ENCODE data around the gene SLC39A5. TPM values are rescaled to one million over a fixed set of nuclear protein-coding genes. Genes with fewer than 3 reads are reported as not detected.

SLC39A5 gene
- polyA plus RNA-seq, 3 donors, result 0.21 to 0.25 TPM; not detected in 1

DNA sequence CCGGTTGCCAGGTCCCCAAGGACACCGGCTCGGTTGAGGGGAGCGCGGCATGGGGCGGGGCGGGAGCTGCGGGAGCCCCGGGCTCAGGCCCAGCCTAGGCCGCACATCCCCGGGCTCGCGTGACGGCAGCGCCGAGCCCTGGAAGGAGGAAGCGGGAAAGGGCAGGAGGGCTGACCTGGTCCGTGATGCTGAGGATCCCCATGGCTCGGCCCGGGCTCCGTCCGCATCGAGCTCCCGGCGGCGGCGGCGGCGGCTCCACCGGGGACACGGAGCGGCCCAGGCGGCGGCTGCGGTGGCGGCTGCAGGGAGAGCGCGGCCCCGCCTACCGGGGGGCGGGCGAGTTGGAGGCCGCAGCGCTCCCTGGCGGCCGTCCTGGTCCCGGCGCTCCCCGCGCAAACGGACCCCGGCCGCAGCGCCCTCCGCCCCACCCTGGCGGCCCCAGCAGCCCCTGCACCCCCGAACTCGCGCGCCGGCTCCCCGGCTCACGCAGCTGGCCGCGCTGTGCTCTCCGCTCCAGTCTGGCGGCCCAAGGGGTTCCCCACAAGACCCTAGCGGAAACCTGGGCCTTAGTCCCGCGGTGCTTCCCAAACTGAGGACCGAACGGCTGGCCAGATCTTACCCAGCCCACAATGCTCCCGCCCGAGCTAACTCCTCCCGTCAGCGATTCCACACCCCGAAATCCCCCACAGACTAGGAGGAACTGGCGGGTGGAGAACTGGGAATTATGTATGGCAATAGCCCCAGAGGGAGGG lies 28.4 kb downstream of the SLC39A5 start, which contains the start of gene ANKRD52:
ANKRD52 (minus strand) TSS at position 317 of the 752 bp plus-strand sequence; CDS start at position 202, 115 bp downstream.
- Mint-ChIP-seq H3K4me1 (peaks cover 18% of the 10 kb centered on the region), H3K27me3 (ENCODE audit: low read depth in 3 of 3) (peaks cover 0 to 2% (median 0%) of the 10 kb centered on the region in 3 donors), H3K9me3 (no peaks in the 10 kb centered on the region), H3K4me3 (peak within 1 kb of the TSS; percentile 92 to 96), H3K27ac (peak within 1 kb of the TSS; percentile 63 to 90 (median 87)), H3K36me3 (peaks cover 27 to 32% of the 10 kb centered on the region in 2 donors)
- under 1% methylated on average over 70 of the region's 78 CpGs for whole genome bisulfite sequencing (ENCODE audit: insufficient coverage)
- H3K27me3 ChIP-seq (ENCODE audit: control insufficient read depth in 2 of 2, insufficient read depth in 2 of 2, low read length in 2 of 2), result no peaks in the 10 kb centered on the region
- H3K4me2 ChIP-seq (replicated peaks; ENCODE audit: extremely low read depth, low read length, poor library complexity, severe bottlenecking), result peak within 1 kb of the TSS; percentile 98
- H3K36me3 ChIP-seq (replicated peaks in 1 of 2; ENCODE audit: control insufficient read depth in 1 of 2, insufficient read depth in 2 of 2, low read length in 2 of 2), result peaks cover 26 to 37% of the 10 kb centered on the region in 2 donors
- peaks cover 17 to 18% of the 10 kb centered on the region in 2 donors for H3K4me1 ChIP-seq (ENCODE audit: control insufficient read depth in 1 of 2, insufficient read depth in 2 of 2, low read length in 2 of 2)
- peak; percentile 65 to 76 (median 73) for DNase-seq
- peak within 1 kb of the TSS in 1 of 2 donors; percentile 69 for H3K27ac ChIP-seq (ENCODE audit: low read depth in 1 of 2, low read length in 2 of 2)
- peak within 1 kb of the TSS; percentile 84 for H3K9ac ChIP-seq (ENCODE audit: insufficient read depth, low read length, poor library complexity, severe bottlenecking)
- no peaks in the 10 kb centered on the region for H3K9me3 ChIP-seq (replicated peaks in 1 of 2; ENCODE audit: control insufficient read depth in 1 of 2, insufficient read depth in 1 of 2, low read length in 2 of 2)
- peaks cover 14% of the 10 kb centered on the region for H4K20me1 ChIP-seq (ENCODE audit: insufficient read depth, low read length)
- TF ChIP-seq, protein P1, sequence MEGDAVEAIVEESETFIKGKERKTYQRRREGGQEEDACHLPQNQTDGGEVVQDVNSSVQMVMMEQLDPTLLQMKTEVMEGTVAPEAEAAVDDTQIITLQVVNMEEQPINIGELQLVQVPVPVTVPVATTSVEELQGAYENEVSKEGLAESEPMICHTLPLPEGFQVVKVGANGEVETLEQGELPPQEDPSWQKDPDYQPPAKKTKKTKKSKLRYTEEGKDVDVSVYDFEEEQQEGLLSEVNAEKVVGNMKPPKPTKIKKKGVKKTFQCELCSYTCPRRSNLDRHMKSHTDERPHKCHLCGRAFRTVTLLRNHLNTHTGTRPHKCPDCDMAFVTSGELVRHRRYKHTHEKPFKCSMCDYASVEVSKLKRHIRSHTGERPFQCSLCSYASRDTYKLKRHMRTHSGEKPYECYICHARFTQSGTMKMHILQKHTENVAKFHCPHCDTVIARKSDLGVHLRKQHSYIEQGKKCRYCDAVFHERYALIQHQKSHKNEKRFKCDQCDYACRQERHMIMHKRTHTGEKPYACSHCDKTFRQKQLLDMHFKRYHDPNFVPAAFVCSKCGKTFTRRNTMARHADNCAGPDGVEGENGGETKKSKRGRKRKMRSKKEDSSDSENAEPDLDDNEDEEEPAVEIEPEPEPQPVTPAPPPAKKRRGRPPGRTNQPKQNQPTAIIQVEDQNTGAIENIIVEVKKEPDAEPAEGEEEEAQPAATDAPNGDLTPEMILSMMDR (IDR thresholded peaks at IDR 0.05), result peak; percentile 84
- peak within 1 kb of the TSS; percentile 100 for H2AFZ ChIP-seq (ENCODE audit: insufficient read depth, low read depth, low read length, poor library complexity, severe bottlenecking)
- intact Hi-C loops (cut with micrococcal nuclease), result loop anchor here (5.0 to 10.0 kb wide), 2 partner anchors 51 to 63 kb away; no protein-coding TSS in a partner anchor
- H3K4me3 ChIP-seq (replicated peaks in 1 of 3; ENCODE audit: low read depth in 2 of 3, low read length in 3 of 3), result peak within 1 kb of the TSS; percentile 61 to 94 (median 86)
- peaks cover 18% of the 10 kb centered on the region for H3K79me2 ChIP-seq (ENCODE audit: insufficient read depth, low read length)

DNA sequence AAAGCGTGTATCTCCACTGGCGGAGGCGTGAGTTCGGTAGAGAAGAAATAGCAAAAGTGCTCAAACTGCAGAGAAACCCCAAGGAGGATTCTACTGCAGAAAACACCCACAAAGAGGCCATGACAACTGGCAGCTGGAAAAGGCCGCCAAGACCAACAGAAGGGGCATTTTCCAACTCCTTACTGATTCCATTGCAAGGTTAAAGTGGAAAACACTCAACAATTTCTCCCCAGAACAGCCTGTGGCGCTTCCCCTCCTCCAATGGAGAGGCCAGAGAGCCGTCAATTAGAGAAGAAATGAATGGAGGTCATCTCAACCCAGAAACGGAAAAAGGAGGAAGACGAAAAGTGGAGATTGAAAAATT lies 29.0 kb downstream of the SLC39A5 start:
- H3K27me3 Mint-ChIP-seq (ENCODE audit: low read depth in 3 of 3), result peaks cover 0 to 2% (median 0%) of the 10 kb centered on the region in 3 donors
- DNase-seq, result no peak
- no peaks in the 10 kb centered on the region for H3K9me3 ChIP-seq (replicated peaks in 1 of 2; ENCODE audit: control insufficient read depth in 1 of 2, insufficient read depth in 1 of 2, low read length in 2 of 2)
- WGBS (ENCODE audit: insufficient coverage), result 0% methylated on average over 1 of the region's 9 CpGs
- H3K4me2 ChIP-seq (replicated peaks; ENCODE audit: extremely low read depth, low read length, poor library complexity, severe bottlenecking), result peak overlapping the region; percentile 98
- intact Hi-C loops (cut with micrococcal nuclease), result loop anchor here (5.0 to 10.0 kb wide), 2 partner anchors 52 to 64 kb away; no protein-coding TSS in a partner anchor
- no peaks in the 10 kb centered on the region for H3K9me3 Mint-ChIP-seq
- peak overlapping the region in 1 of 2 donors; percentile 69 for H3K27ac ChIP-seq (ENCODE audit: low read depth in 1 of 2, low read length in 2 of 2)
- H3K9ac ChIP-seq (ENCODE audit: insufficient read depth, low read length, poor library complexity, severe bottlenecking), result peak overlapping the region; percentile 84
- peaks cover 14% of the 10 kb centered on the region for H4K20me1 ChIP-seq (ENCODE audit: insufficient read depth, low read length)
- peaks cover 20 to 31% of the 10 kb centered on the region in 2 donors for H3K36me3 ChIP-seq (replicated peaks in 1 of 2; ENCODE audit: control insufficient read depth in 1 of 2, insufficient read depth in 2 of 2, low read length in 2 of 2)
- H3K36me3 Mint-ChIP-seq, result peaks cover 21 to 26% of the 10 kb centered on the region in 2 donors
- H3K27ac Mint-ChIP-seq, result peak overlapping the region; percentile 63 to 90 (median 86)
- H3K4me3 ChIP-seq (replicated peaks in 1 of 3; ENCODE audit: low read depth in 2 of 3, low read length in 3 of 3), result peak overlapping the region; percentile 61 to 94 (median 86)
- H3K4me1 ChIP-seq (ENCODE audit: control insufficient read depth in 1 of 2, insufficient read depth in 2 of 2, low read length in 2 of 2), result peaks cover 17 to 18% of the 10 kb centered on the region in 2 donors
- TF ChIP-seq, protein P1 (IDR thresholded peaks at IDR 0.05), result no peak
- H3K79me2 ChIP-seq (ENCODE audit: insufficient read depth, low read length), result peaks cover 18% of the 10 kb centered on the region
- peak overlapping the region; percentile 92 to 96 for H3K4me3 Mint-ChIP-seq
- peaks cover 18% of the 10 kb centered on the region for H3K4me1 Mint-ChIP-seq
- peak overlapping the region; percentile 100 for H2AFZ ChIP-seq (ENCODE audit: insufficient read depth, low read depth, low read length, poor library complexity, severe bottlenecking)
- no peaks in the 10 kb centered on the region for H3K27me3 ChIP-seq (ENCODE audit: control insufficient read depth in 2 of 2, insufficient read depth in 2 of 2, low read length in 2 of 2)

All from CD14-positive monocyte (primary cell).